Measurements from ENCODE around the gene RBM47.
"Not testable (repeated sequence)": the region's sequence is repeated elsewhere in the genome, so short reads cannot be mapped to it uniquely, and the experiment has no call there.

Gene RBM47

GRCh38 chr4:40559585-40560465 lies 69.8 kb downstream of the RBM47 start:
- DNase-seq: no peak

GRCh38 chr4:40557736-40558135 lies 71.9 kb downstream of the RBM47 start:
- DNase-seq: no peak

GRCh38 chr4:40555176-40555900 lies 74.3 kb downstream of the RBM47 start:
- DNase-seq: no peak

- DNase-seq: not testable (repeated sequence)
Observed at GRCh38 chr4:40554641-40555040, 75.0 kb downstream of the RBM47 start.

GRCh38 chr4:40553995-40554394 lies 75.7 kb downstream of the RBM47 start:
- no peak for DNase-seq

- DNase-seq: no peak
Observed at GRCh38 chr4:40552536-40552935, 77.1 kb downstream of the RBM47 start.

- DNase-seq: not testable (repeated sequence)
Observed at GRCh38 chr4:40551568-40552136, 78.0 kb downstream of the RBM47 start.

GRCh38 chr4:40550948-40551462 lies 78.7 kb downstream of the RBM47 start:
- no peak for DNase-seq

GRCh38 chr4:40550196-40550595 lies 79.5 kb downstream of the RBM47 start:
- DNase-seq: no peak

GRCh38 chr4:40548256-40548655 lies 81.4 kb downstream of the RBM47 start:
- no peak for DNase-seq

- DNase-seq: no peak
Observed at GRCh38 chr4:40547789-40548132, 81.9 kb downstream of the RBM47 start.

- DNase-seq: no peak
Observed at GRCh38 chr4:40546969-40547788, 82.5 kb downstream of the RBM47 start.

- DNase-seq: no peak
Observed at GRCh38 chr4:40546506-40546905, 83.2 kb downstream of the RBM47 start.

GRCh38 chr4:40545487-40545886 lies 84.2 kb downstream of the RBM47 start:
- not testable (repeated sequence) for DNase-seq

GRCh38 chr4:40544221-40544620 lies 85.4 kb downstream of the RBM47 start:
- DNase-seq: no peak

- DNase-seq: no peak
Observed at GRCh38 chr4:40540800-40541199, 88.9 kb downstream of the RBM47 start.

GRCh38 chr4:40536032-40536431 lies 93.6 kb downstream of the RBM47 start:
- DNase-seq: no peak

GRCh38 chr4:40531636-40532023 lies 98.0 kb downstream of the RBM47 start:
- no peak for DNase-seq

- DNase-seq: no peak
Observed at GRCh38 chr4:40530961-40531635, 98.6 kb downstream of the RBM47 start.

- DNase-seq: no peak
Observed at GRCh38 chr4:40526741-40527140, 102.9 kb downstream of the RBM47 start.

GRCh38 chr4:40525752-40526598 lies 103.7 kb downstream of the RBM47 start:
- DNase-seq: no peak
